Measurements from ENCODE around the gene NKAIN1. TPM values are rescaled to one million over a fixed set of nuclear protein-coding genes. Genes with fewer than 3 reads are reported as not detected.

The NKAIN1 gene
- total RNA-seq, 4 donors from 2014 or later, result not detected

GRCh38 chr1:31154632-31155215, 85.0 kb downstream of the NKAIN1 start:
- Histone ChIP-seq H3K27ac (peak overlapping the region; percentile 78 to 94 (median 90)), H3K27me3 (no peaks in the 10 kb centered on the region), H3K36me3 (no peaks in the 10 kb centered on the region), H3K4me3 (peak overlapping the region; percentile 69 to 86 (median 85)), H3K4me1 (peaks cover 0 to 10% (median 0%) of the 10 kb centered on the region in 4 donors), H3K9me3 (no peaks in the 10 kb centered on the region)
- 6 to 21% methylated on average over 15 to 40 of the region's 51 CpGs for WGBS, 2 donors
- no peak for TF ChIP-seq POLR2A (IDR thresholded peaks at IDR 0.05)
- TF ChIP-seq, protein P1, sequence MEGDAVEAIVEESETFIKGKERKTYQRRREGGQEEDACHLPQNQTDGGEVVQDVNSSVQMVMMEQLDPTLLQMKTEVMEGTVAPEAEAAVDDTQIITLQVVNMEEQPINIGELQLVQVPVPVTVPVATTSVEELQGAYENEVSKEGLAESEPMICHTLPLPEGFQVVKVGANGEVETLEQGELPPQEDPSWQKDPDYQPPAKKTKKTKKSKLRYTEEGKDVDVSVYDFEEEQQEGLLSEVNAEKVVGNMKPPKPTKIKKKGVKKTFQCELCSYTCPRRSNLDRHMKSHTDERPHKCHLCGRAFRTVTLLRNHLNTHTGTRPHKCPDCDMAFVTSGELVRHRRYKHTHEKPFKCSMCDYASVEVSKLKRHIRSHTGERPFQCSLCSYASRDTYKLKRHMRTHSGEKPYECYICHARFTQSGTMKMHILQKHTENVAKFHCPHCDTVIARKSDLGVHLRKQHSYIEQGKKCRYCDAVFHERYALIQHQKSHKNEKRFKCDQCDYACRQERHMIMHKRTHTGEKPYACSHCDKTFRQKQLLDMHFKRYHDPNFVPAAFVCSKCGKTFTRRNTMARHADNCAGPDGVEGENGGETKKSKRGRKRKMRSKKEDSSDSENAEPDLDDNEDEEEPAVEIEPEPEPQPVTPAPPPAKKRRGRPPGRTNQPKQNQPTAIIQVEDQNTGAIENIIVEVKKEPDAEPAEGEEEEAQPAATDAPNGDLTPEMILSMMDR (IDR thresholded peaks at IDR 0.05), result no peak
- no peak for TF ChIP-seq EP300 (IDR thresholded peaks at IDR 0.05)
- DNase-seq (ENCODE audit: low spot score in 2 of 2), result peak; percentile 28 to 50

GRCh38 chr1:31154000-31154631, 85.6 kb downstream of the NKAIN1 start:
- 86 to 88% methylated on average over 19 of the region's 19 CpGs for WGBS, 2 donors
- Histone ChIP-seq H3K9me3 (no peaks in the 10 kb centered on the region), H3K4me3 (peak overlapping the region in 3 of 4 donors; percentile 39 to 86 (median 69)), H3K36me3 (no peaks in the 10 kb centered on the region), H3K4me1 (peaks cover 0 to 10% (median 0%) of the 10 kb centered on the region in 4 donors), H3K27me3 (no peaks in the 10 kb centered on the region), H3K27ac (peak overlapping the region; percentile 78 to 94 (median 90))
- DNase-seq (ENCODE audit: low spot score in 2 of 2), result no peak
- TF ChIP-seq POLR2A (IDR thresholded peaks at IDR 0.05), result no peak
- TF ChIP-seq, protein P1 (IDR thresholded peaks at IDR 0.05), result no peak

DNA sequence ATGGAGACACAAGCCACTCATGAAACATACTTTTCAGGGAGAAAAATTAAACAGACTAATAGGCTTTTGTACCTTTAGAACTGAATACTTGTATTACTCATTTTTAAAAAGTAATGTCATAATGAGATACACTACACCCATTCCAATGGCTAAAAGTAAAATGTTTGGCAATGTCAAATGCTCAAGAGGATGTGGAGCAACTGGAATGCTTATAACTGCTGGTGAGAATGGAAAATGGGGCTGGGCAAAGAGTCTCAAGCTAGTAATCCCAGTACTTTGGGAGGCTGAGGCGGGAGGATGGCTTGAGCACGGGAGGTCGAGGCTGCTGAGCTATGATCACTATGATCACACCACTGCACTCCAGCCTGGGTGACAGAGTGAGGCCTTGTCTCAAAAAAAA, 86.3 kb downstream of the NKAIN1 start:
- H3K4me3 ChIP-seq, result no peak overlapping the region
- no peaks in the 10 kb centered on the region for H3K36me3 ChIP-seq
- H3K27ac ChIP-seq, result no peak overlapping the region
- H3K27me3 ChIP-seq, result no peaks in the 10 kb centered on the region
- no peak for TF ChIP-seq EP300 (IDR thresholded peaks at IDR 0.05)
- no peak for TF ChIP-seq POLR2A (IDR thresholded peaks at IDR 0.05)
- TF ChIP-seq, protein P1 (IDR thresholded peaks at IDR 0.05), result no peak
- 93 to 97% methylated on average over 3 of the region's 3 CpGs for WGBS, 2 donors
- no peak for DNase-seq (ENCODE audit: low spot score in 2 of 2)
- H3K9me3 ChIP-seq, result no peaks in the 10 kb centered on the region
- H3K4me1 ChIP-seq, result peaks cover 0 to 10% (median 0%) of the 10 kb centered on the region in 4 donors

GRCh38 chr1:31152181-31152795, 87.4 kb downstream of the NKAIN1 start:
- no peak overlapping the region for H3K4me3 ChIP-seq
- H3K27ac ChIP-seq, result no peak overlapping the region
- no peaks in the 10 kb centered on the region for H3K36me3 ChIP-seq
- WGBS, 2 donors, result 64 to 65% methylated on average over 8 of the region's 8 CpGs
- H3K27me3 ChIP-seq, result no peaks in the 10 kb centered on the region
- no peaks in the 10 kb centered on the region for H3K9me3 ChIP-seq
- TF ChIP-seq, protein P1 (IDR thresholded peaks at IDR 0.05), result no peak
- TF ChIP-seq POLR2A (IDR thresholded peaks at IDR 0.05) (no peak), EP300 (IDR thresholded peaks at IDR 0.05) (no peak)
- peaks cover 0 to 10% (median 0%) of the 10 kb centered on the region in 4 donors for H3K4me1 ChIP-seq
- no peak for DNase-seq (ENCODE audit: low spot score in 2 of 2)

- Histone ChIP-seq H3K9me3 (no peaks in the 10 kb centered on the region), H3K27me3 (no peaks in the 10 kb centered on the region), H3K27ac (no peak overlapping the region), H3K4me1 (peaks cover 0 to 10% (median 0%) of the 10 kb centered on the region in 4 donors), H3K36me3 (no peaks in the 10 kb centered on the region), H3K4me3 (no peak overlapping the region)
- TF ChIP-seq EP300 (IDR thresholded peaks at IDR 0.05) (no peak), POLR2A (IDR thresholded peaks at IDR 0.05) (no peak)
- TF ChIP-seq, protein P1 (IDR thresholded peaks at IDR 0.05), result no peak
- 83 to 87% methylated on average over 3 of the region's 3 CpGs for WGBS, 2 donors
- no peak for DNase-seq (ENCODE audit: low spot score in 2 of 2)
Measured at GRCh38 chr1:31151402-31151801, 88.3 kb downstream of the NKAIN1 start.
